Thyroid gland (tissue), 4 donors: ENCODE data around the gene TEX2.

Experiments
- CTCF ChIP-seq, 6 experiments: fragments of 200-600 bp in 3 of 6; fragments of 450-650 bp in 3 of 6; sonication (generic) in 3 of 6; IDR thresholded peaks; one replicate each; pipeline ENCODE4 v1.5.1; 2016 to 2019; ENCODE audit warnings: antibody characterized with exemption in 6 of 6, mild to moderate bottlenecking in 2 of 6, inconsistent platforms in 1 of 6, moderate library complexity in 1 of 6
- POLR2A ChIP-seq, 2 donors: fragments of 450-650 bp; IDR thresholded peaks; one replicate each; pipeline ENCODE4 v1.6.1; 2017; ENCODE audit warnings: antibody characterized with exemption in 2 of 2, mild to moderate bottlenecking in 2 of 2, moderate library complexity in 1 of 2

- TF ChIP-seq CTCF (IDR thresholded peaks at IDR 0.05) (no peak), POLR2A (IDR thresholded peaks at IDR 0.05) (no peak)
Measured at GRCh38 chr17:64282753-64283080, 19.7 kb upstream of the TEX2 start.
